ENCODE measurements around the gene PER3.

- TF ChIP-seq POLR2A (IDR thresholded peaks at IDR 0.05) (no peak), POLR2AphosphoS5 (IDR thresholded peaks at IDR 0.05) (no peak), CTCF (IDR thresholded peaks at IDR 0.05) (no peak), EP300 (IDR thresholded peaks at IDR 0.05; ENCODE audit: low read depth) (no peak)
Observed at GRCh38 chr1:7749126-7749525, 35.0 kb upstream of the PER3 start.
